Esophagus muscularis mucosa (tissue), 3 donors: Measurements from ENCODE around the gene DNM3.

Source experiments
- CTCF ChIP-seq, 3 experiments: fragments of 200-600 bp in 2 of 3; fragments of 450-650 bp in 1 of 3; sonication (generic) in 2 of 3; IDR thresholded peaks; one replicate each; pipeline ENCODE4 v1.5.1; 2017 to 2019; ENCODE audit warnings: antibody characterized with exemption in 3 of 3, mild to moderate bottlenecking in 2 of 3, moderate library complexity in 1 of 3
- POLR2A ChIP-seq: fragments of 450-650 bp; IDR thresholded peaks from one replicate; pipeline ENCODE4 v1.6.1; 2017; ENCODE audit warnings: antibody characterized with exemption, moderate library complexity, mild to moderate bottlenecking, low read depth
- POLR2AphosphoS5 ChIP-seq, 2 donors: sonication (generic); formaldehyde crosslinking; IDR thresholded peaks; one replicate each; pipeline ENCODE4 v1.6.1; 2017; ENCODE audit warnings: antibody characterized with exemption in 2 of 2

DNA sequence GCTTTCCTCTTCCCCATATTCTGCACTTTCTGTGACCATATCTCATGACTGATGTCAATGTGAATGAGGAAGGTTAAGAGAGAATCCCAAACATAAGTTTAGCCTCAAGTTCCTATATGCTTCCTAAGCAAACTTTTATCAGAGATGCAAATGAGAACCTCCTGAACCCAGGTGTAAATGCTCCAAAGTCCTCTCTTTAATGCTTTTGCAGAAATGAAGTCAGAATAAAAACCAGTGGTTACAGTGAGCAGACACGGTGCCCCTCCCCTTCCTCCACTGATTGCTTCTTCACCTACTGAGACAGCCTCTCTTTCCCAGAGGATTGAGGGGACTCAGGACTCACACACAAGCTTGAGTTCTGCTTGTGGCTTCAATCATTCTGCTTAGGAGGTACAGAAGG, 614.2 kb downstream of the DNM3 start:
- TF ChIP-seq CTCF (IDR thresholded peaks at IDR 0.05) (no peak), POLR2A (no peak), POLR2AphosphoS5 (IDR thresholded peaks at IDR 0.05) (no peak)
